IPS DF 4.7 (cell line): ENCODE results near the gene NAMPT.
"Not testable (repeated sequence)": the region's sequence is repeated elsewhere in the genome, so short reads cannot be mapped to it uniquely, and the experiment has no call there.

Experiments
- DNase-seq: peaks from one replicate; pipeline ENCODE4 v3.0.0-alpha.2; 2013; ENCODE audit warnings: low spot score; ENCODE audit errors: extremely low read depth

NAMPT gene

GRCh38 chr7:106284714-106285050 is at the start of gene NAMPT:
Gene NAMPT (minus strand): TSS chr7:106284983. CDS start chr7:106284884, 99 bp downstream.
- no peak for DNase-seq

GRCh38 chr7:106332201-106332600 is 47.4 kb upstream of the NAMPT start:
- DNase-seq: no peak

DNA sequence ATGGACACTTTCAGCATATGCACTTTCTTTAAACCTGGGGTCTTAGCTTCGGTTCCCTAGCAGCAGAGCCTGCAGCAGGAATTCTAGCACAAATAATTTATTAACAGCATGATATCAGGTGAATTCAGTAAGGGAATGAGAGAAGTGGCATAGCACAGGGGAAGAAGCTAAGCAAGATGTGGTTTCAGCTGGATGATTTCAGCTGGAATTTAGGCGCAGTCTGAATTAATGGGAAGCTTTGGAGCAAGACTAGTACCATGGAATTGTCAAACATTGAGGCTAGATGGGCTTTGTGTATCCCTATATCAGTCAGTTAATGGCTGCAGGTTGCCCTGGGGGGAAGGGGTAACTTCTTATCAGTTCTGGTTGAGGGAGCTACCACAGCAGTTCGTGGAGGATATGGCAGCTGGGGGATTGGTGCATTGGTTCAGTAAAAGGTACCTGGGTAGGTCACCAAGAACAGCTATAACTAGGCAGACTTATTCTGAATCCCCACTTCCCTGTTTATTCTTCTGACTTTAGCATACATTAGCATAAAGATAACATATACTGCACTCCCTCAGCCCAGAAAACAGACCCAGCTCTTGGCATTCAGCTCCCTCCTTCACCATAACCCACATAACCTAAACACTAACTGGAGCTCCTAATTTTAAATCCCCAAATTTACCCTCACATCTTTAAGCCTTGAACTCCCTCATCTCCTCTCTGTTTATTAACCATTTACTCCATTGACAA is 46.8 kb upstream of the NAMPT start:
- no peak for DNase-seq

DNA sequence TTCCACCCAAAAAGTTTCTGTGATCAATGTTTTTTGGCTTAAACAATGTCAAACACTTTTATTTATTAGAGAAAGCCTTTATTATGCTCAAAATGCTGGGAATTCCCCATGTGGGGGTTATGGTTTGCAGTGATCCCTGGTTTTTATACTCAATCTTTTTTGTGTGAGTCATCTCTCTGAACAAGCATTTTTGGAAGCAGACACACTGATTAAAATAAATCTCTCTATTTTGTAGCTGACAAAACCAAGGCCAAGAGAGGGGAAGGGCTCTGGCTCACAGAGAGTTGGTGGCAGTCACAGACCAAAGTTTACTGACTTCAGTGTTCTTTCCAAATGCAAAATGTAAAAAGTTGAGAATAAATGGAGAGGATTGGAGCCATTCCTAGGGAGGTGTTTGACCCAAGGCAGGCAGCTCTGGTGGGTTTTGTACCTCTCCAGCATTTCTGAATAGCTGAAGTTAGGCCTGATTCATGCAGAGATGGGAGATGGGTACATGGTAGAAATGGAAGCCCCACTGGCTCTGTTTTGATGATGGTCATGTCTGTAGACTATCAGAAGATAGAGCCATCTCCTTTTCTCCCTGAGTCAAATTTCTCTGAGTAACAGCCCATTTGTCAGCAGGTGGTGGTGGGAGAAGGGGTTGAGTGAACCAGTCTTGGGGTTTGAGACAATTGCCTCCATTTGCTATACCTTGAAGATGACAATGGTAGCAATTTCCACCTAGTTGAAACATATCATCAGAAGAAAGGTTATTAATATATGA is 45.4 kb upstream of the NAMPT start:
- no peak for DNase-seq

GRCh38 chr7:106329408-106329807 is 44.6 kb upstream of the NAMPT start:
- no peak for DNase-seq

GRCh38 chr7:106327538-106328481 is 43.0 kb upstream of the NAMPT start:
- DNase-seq: no peak

GRCh38 chr7:106326594-106327537 is 42.1 kb upstream of the NAMPT start:
- no peak for DNase-seq

DNA sequence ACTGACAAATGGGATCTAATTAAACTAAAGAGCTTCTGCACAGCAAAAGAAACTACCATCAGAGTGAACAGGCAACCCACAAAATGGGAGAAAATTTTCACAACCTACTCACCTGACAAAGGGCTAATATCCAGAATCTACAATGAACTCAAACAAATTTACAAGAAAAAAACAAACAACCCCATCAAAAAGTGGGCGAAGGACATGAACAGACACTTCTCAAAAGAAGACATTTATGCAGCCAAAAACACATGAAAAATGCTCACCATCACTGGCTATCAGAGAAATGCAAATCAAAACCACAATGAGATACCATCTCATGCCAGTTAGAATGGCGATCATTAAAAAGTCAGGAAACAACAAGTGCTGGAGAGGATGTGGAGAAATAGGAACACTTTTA is 39.7 kb upstream of the NAMPT start:
- not testable (repeated sequence) for DNase-seq

DNA sequence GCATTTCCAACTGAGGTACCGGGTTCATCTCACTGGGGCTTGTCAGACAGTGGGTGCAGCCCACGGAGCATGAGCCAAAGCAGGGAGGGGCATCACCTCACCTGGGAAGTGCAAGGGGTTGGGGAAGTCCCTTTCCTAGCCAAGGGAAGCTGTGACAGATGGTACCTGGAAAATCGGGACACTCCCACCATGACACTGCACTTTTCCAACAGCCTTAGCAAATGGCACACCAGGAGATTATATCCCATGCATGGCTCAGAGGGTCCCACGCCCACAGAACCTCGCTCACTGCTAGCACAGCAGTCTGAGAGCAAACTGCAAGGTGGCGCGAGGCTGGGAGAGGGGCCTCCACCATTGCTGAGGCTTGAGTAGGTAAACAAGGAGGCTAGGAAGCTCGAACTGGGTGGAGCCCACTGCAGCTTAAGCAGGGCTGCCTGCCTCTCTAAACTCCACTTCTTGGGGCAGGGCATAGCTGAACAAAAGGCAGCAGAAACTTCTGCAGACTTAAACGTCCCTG is 35.5 kb upstream of the NAMPT start:
- not testable (repeated sequence) for DNase-seq

DNA sequence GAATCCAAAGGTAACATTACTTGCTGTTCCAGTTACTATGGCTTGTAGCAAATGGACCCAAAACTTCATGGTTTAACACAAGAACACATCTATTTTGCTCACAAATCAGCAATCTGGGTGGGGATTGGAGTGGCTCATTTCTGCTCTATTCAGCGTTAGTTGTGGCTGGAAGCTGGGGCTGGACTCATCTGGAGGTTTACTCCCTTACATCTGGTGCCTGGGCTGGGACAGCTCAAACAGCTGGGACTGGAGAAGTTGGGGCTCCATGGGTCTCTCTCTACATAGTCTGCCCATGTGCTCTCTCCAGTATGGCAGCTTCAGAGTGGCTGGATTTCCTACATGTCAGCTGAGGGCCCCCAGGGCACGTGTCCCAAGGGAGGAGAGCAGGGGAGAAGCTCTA is 33.7 kb upstream of the NAMPT start:
- DNase-seq: no peak

DNA sequence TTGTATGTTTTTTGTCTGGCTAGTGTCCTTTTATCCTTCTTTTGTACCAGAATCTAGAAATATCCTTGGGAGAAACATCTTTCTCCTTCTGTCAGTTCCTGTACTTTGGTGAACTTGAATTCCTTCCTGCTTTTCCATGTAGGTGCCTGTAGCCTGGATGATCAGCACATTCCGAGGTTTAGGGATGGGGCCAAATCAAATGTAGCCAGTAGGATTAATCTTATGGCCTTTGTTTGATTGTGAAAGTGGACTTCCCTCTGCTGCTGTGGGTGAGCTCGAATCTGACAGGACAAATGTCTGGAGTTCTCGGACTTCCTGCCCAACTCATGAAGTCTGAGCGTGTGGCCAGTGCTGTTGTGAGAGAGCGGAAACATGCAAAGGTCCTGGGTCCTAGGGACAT is 33.2 kb upstream of the NAMPT start:
- no peak for DNase-seq

DNA sequence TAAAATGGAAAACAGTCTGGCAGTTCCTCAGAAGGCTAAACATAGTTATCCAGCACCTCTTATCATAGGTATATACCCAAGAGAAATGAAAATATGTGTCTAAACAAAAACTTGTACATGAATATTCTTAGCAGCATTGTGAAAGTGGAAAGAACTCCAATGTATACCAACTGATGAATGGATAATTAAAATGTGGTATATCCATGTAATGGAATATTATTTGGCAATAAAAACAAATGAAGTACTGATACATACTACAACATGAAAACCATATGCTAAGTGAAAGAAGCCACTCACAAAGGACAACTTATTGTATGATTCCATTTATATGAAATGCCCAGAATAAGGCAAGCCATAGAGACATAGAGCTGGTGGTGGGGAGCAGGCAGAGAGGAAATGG is 32.2 kb upstream of the NAMPT start:
- DNase-seq: no peak

GRCh38 chr7:106314875-106315274 is 30.1 kb upstream of the NAMPT start:
- DNase-seq: no peak

DNA sequence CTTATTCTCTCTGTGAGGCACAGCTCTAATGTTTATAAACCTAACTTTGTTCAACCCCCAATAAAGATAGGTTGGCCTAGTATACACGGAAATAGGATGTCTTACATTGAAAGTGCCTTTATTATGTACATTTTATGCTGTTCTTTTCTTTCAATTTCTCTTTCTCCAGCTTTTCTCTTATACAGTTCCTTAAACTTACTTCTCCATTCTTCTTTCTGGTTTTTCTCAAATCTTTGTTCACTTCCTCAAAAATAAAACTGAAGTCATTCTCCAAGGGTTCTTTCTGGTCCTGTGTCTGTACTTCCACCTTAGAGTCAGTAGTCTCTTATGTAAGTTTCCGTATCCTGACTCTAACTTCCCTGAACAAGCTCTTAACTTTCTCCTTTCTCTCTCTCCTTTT is 29.2 kb upstream of the NAMPT start:
- DNase-seq: no peak

- DNase-seq: no peak
Measured at GRCh38 chr7:106313456-106313901, 28.7 kb upstream of the NAMPT start.

DNA sequence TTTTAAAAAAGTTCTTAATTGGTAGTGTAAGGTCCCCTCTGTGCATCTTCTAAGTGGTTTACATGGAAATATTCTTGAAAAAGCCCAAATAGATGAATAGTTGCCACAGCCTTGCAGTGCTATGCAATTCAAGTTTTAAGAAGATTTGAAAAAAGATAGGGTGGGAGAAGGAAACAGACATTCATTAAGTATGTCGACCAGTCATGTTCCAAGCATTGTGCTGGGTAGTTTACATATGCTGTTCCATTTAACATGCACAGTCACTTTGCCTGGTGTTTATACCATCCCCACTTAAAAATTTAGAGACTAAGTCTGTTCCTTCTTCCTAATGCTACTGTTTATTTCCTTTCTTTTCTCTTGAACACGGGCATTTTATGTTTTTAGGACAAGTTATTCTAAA is 28.1 kb upstream of the NAMPT start:
- DNase-seq: no peak

DNA sequence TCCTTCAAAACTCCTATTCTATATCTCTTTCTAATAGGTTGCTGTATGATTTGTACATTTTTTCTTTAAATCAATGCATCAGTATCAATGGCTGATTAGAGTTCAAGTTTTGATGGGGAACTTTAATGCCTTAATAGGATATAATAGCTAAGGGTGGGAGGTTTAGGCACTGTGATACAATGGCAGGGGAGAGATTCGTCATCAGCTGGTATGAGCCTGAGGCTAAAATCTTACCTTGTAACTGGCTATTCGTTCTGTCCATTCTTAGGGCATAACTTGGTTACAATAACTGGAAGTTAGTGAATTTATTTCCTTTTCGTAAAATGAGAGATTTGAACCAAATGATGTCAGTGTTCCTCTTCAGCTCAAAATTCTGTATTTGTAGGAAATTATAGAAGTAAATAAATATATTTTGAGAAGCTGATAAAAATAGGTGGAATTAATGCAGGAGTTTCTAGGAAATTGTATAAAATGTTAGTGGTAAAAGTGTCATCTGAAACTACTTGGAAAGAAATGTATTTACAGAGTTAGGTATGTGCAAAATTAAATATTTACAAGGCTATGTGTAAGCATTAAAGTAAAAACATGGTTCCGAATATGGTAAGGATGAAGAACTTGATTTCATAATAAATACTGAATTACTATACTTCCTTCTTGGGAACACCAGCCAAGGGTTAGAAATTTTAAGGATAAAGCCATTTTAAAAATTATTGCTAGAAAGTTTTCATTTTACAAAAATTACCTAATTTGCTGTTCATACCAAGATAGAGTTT is 27.5 kb upstream of the NAMPT start:
- DNase-seq: no peak

DNA sequence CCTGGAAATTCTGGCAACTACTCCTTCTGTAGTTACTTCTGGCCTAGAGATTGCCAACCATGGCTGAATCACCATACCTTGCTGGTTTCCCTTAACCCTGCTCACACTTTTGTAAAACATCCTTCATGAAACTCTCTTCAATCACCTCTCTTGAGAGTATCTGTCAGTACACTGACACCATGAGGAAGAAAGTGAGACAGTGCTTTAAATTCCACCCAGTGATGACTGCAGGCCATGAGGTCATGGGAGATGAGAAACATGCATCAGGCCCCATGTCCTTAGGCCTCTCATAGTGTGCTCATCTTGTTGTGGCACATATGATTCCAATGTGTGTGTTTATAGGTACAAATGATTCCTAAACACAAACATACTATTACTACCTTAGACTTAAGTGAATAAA is 24.6 kb upstream of the NAMPT start:
- no peak for DNase-seq

DNA sequence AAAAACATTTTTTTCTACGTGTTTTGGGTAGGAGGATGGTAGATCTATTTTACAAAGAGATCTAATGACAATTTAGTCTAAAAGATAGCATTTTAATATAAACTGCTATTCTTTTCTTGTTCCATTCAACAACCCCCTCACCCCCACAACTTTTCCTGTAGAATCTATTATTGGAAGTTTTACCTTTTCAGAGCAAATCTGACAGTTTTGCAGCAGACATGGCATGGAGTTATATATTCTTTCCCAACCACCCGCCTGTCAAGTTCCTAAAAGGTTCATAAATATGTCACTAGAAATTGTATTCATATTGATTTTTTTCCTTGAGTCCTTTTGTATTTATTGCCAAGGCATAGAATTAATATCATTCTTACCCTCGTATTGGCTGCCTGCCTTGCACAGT is 21.5 kb upstream of the NAMPT start:
- DNase-seq: no peak

GRCh38 chr7:106305732-106306131 is 20.9 kb upstream of the NAMPT start:
- DNase-seq: no peak
